NOMO-1 (cell line): ENCODE results near the gene PCMTD2.
"Not testable (repeated sequence)": the region's sequence is repeated elsewhere in the genome, so short reads cannot be mapped to it uniquely, and the experiment has no call there.

Experiments used
- DNase-seq, 2 experiments: peaks; one replicate each; lab custom pipeline; 2025; ENCODE audit not compliant: unreplicated experiment in 2 of 2; lab: John Stamatoyannopoulos, UW

Gene PCMTD2

DNA sequence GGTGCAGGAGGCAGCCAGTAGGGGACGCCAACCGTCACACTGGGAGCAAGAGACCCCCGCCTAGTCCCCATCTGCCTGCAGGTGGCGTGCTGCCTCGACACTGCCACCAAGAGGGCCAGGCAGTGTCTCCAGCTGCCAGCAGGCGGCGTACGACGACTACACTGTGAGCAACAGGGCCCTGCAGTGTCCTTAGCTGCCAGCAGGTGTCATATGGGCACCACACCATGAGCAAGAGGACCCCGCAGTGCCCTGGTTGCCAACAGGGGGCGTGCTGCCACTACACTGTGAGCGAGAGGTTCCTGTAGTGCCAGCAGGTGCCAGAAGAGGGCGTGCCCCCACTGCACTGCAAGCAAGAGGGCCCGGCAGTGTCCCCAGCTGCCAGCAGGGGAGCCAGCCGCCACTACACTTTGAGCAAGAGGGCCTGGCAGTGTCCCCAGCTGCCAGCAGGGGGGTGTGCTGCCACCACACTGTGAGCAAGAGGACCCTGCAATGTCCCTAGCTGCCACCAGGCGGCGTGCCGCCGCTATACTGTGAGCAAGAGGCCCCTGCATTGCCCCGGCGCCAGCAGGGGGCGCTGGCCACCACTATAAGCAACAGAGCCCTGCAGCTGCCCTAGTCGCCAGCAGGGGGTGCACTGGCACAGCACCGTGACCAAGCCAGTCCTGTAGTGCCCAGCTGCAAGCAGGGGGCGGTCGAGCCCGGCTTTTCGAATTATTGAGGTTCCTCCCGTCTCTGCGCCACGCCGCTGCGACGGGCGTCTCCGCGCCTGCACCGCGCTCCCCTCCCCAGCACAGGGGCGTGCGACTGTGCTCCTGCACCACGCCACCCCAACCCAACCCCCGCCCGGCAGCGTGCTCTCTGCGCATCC is 30.3 kb downstream of the PCMTD2 start:
- peak; percentile 14 to 15 for DNase-seq

DNA sequence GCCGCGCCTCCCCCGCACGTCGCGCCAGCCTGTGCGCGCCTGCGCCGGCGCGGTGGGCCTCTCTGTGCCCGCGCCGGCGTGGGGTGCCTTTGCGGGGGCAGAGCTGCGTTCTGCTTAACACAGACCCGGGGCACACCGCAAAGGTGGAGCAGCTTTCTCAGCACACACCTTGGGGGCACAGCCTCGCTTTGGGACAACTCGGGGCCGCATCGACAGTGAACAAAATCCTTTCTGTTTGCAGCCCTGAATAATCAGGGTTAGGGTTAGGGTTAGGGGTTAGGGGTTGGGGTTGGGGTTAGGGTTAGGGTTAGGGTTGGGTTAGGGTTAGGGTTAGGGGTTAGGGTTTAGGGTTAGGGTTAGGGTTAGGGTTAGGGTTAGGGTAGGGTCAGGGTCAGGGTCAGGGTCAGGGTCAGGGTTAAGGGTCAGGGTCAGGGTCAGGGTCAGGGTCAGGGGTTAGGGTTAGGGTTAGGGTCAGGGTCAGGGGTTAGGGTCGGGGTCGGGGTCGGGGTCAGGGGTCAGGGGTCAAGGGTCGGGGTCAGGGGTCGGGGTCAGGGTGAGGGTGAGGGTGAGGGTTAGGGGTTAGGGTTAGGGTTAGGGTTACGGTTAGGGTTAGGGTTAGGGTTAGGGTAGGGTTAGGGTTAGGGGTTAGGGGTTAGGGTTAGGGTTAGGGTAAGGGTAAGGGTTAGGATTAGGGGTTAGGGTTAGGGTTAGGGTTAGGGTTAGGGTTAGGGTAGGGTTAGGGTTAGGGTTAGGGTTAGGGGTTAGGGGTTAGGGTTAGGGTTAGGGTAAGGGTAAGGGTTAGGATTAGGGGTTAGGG is 31.1 kb downstream of the PCMTD2 start:
- DNase-seq, result not testable (repeated sequence)

- not testable (repeated sequence) for DNase-seq
Measured at GRCh38 chr20:64287264-64287590, 31.7 kb downstream of the PCMTD2 start.

DNA sequence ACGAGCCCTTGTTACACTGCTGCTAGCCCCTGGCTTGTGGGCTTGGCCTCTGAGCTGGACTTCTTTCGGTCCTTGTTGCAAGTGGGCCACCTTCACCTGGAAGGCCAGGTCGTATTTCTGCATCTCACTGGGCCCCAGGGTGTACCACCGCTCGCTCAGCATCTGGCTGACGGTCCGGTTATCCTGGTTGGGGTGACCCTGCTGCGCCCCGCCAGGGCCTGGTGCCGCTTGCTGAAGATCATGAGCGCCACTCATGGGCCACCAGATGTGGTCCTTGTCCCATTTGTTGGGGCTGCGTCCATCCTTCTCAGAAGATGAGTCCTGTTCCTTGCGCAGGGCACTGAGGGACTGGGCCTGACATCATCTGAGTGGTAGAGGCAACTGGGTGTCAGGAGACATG is 36.6 kb downstream of the PCMTD2 start:
- not testable (repeated sequence) for DNase-seq

GRCh38 chr20:64303086-64303485 is 47.5 kb downstream of the PCMTD2 start:
- DNase-seq, result not testable (repeated sequence)

DNA sequence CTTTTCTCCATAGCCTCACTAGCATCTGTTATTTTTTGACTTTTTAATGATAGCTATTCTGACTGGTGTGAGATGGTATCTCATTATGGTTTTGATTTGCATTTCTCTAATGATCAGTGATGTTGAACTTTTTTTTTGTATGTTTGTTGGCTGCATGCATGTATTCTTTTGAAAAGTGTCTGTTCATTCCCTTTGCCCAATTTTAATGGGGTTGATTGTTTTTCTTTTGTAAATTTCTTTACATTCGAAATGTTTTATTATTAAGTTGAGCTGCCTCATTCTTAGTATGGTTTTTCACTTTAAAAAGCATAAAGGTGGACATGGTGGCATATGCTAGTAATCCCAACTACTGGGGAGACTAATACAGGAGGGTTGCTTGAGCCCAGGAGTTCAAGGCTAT is 58.2 kb downstream of the PCMTD2 start:
- DNase-seq, result not testable (repeated sequence)

DNA sequence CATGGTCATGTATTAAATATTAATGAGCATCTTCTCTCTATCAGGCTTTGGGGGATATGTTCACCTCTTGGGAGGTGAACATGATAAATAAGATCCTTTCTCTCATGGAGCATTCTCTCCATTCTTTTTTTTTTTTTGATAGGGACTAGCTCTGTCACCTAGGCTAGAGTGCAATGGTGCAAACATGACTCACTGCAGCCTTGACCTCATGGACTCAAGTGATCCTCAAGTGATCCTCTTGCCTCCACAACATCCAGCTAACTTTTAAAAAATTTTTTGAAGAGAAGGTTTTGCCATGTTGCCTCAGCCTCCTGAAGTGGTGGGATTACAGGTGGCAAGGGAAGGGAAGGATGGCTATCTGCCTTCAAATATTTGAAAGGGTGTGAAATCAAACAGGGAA is 59.8 kb downstream of the PCMTD2 start:
- DNase-seq, result not testable (repeated sequence)

DNA sequence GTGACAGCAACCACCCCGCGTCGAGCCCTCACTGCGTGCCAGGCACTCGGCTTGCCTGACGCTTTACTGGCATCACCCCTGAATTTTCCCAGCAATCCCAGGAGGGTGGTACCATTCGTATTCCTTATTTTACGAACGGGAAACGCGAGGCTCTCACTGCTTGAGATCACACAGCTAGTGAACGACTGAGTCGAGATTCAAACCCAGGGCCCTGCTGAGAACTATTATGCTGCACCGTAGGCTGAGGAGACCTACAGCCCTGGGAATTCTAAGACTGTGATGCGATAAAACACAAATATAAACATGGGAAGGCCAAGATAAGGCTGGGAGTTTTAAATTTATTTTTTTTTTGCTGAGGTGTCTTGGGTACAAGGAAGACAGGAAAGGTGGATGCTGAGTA is 60.3 kb downstream of the PCMTD2 start:
- DNase-seq, result not testable (repeated sequence)

DNA sequence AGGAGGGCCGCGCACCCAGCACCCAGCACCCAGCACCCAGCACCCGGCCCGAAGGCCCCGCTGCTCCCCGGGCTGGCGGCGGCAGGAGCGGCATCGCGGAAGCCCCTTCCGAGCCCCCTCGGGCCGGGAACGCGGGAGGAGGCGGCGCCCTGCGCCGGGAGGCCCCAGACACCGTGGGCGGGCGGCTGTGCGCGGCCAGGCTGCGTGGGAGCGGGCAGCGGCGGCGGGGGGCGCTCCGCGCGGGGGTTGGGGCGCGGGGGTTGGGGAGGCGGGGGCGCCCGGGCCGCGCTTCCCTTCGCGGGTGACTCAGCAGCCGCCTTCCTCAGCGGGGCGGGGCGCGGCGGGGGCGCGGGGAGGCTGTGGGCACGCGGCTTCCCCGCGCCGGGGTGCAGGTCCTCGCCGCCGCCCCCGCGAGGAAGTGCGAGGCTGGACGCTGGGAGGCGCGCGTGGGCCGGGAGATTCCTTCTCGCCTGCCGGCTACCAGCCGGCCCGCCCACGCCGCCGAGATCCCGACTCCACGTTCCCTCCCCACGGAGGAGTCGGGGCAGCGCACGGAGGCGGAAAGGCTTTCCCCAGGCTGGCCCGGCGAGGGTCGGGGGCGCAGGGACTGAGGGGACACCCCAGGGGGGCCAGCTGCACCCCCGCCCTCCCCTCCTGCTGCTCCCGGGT is 61.0 kb downstream of the PCMTD2 start:
- DNase-seq, result not testable (repeated sequence)

DNA sequence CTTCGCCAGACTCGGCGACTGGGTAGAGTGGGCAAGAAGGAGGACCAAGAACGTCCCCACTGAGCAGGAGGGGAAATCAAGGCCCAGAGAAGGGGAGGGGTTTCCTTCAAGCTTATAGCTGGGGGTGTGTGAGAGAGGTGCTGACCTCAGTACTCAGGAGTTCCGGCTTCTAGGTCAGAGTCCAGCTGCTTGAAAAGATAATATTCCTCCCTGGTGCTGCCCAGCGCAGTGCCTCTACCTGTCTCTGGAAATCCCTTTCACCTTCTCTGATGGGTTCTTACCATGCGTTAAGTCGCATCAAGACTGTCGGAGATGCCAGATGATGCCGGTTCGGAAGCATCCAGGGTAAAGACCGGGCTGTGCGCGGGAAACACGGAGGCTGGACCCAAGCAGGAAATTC is 61.8 kb downstream of the PCMTD2 start:
- not testable (repeated sequence) for DNase-seq

DNA sequence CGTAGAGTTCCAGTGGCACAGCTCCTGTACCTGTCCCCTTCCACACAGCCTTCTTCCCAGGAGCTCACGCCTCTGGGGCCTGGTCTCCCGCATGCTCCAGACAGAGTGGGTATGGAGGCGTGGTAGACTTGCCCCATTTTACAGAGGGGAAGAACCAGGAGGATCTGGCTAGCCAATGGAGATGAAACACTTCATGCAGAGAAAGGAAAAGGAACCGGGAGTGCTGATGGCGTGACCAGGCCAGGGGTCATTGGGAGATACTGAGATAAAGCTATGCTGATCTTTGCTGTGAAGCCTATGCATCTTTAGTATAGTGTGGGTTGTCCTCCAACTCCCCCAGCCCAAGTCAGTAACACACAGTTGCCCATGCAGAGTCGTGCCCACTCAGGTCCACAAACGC is 62.5 kb downstream of the PCMTD2 start:
- not testable (repeated sequence) for DNase-seq

DNA sequence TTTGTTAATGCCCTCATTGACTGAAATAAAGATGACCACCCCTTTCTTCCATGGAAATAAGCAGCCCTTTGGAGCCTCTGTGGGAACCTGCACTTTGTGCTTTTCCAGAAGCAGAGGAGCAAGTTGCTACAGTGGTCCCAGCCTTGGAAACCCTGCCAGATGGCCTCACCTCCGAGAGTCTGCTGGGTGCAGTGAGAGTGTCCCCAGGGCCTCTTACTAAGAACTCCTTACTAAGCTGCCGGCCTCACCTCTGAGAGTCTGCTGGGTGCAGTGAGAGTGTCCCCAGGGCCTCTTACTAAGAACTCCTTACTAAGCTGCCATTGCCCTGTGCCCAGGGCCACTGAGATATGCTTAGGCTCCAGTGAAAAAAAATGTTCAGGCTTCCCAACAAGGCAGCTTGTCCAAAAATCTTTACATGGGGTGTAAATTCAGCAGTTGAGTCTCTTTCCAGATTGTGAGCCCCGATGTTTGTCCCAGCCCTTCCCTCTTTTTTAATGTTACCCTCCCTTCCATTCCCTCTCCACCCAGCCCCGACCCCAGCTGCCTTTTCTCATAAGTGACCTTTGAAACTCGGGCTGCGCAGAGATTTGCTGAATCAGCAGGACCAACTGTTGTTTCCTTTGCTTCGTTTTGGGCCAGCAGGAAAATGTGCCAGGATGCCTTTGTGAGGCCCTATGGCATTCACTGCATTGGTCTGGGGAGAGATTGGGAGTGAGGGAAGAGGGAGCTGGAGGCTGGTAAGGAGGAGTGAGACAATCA is 66.7 kb downstream of the PCMTD2 start:
- DNase-seq, result not testable (repeated sequence)
